Endodermal cell (in vitro differentiated cells): ENCODE results near the gene COP1. TPM values are rescaled to one million over a fixed set of nuclear protein-coding genes. Genes with fewer than 3 reads are reported as not detected.
A peak's percentile ranks its signal among the peaks of the same experiment; 100 is the strongest.

Experiments used
- DNase-seq: peaks from one replicate; pipeline ENCODE4 v3.0.0-alpha.2; 2017
- H3K27ac ChIP-seq: 2 replicates; pipeline ENCODE4 v1.5.1; 2013; ENCODE audit warnings: mild to moderate bottlenecking, low read depth, low read length, moderate library complexity
- H3K27me3 ChIP-seq: 2 replicates; pipeline ENCODE4 v1.6.1; 2013; ENCODE audit warnings: mild to moderate bottlenecking, low read length, moderate library complexity; ENCODE audit not compliant: insufficient read depth, control insufficient read depth, poor library complexity, severe bottlenecking
- H3K36me3 ChIP-seq: 2 replicates; pipeline ENCODE4 v1.7.0; 2013; ENCODE audit warnings: mild to moderate bottlenecking, low read length, moderate library complexity; ENCODE audit not compliant: control insufficient read depth, insufficient read depth
- H3K4me1 ChIP-seq: one replicate; pipeline ENCODE4 v1.7.0; 2013; ENCODE audit warnings: low read length; ENCODE audit not compliant: control insufficient read depth, insufficient read depth
- H3K4me3 ChIP-seq: 2 replicates; pipeline ENCODE4 v1.5.1; 2013; ENCODE audit warnings: mild to moderate bottlenecking, low read length, moderate library complexity
- H3K9ac ChIP-seq: 2 replicates; pipeline ENCODE4 v1.6.1; 2013; ENCODE audit warnings: mild to moderate bottlenecking, low read length, moderate library complexity; ENCODE audit not compliant: poor library complexity, severe bottlenecking; ENCODE audit errors: extremely low read depth
- H3K9me3 ChIP-seq: 2 replicates; pipeline ENCODE4 v1.6.1; 2013; ENCODE audit warnings: mild to moderate bottlenecking, low read length, moderate library complexity; ENCODE audit not compliant: control insufficient read depth
- H3K27ac Mint-ChIP-seq: 2 replicates; pipeline ENCODE4 v1.8.0; 2020; ENCODE audit warnings: mixed read lengths
- H3K27me3 Mint-ChIP-seq: 2 replicates; pipeline ENCODE4 v1.8.0; 2021; ENCODE audit warnings: mild to moderate bottlenecking, mixed read lengths; ENCODE audit not compliant: insufficient read depth
- H3K36me3 Mint-ChIP-seq: 2 replicates; pipeline ENCODE4 v1.8.0; 2020; ENCODE audit warnings: low read depth, mixed read lengths
- H3K4me1 Mint-ChIP-seq: 2 replicates; pipeline ENCODE4 v1.8.0; 2020; ENCODE audit warnings: mixed read lengths
- H3K4me3 Mint-ChIP-seq: 2 replicates; pipeline ENCODE4 v1.8.0; 2020; ENCODE audit warnings: mild to moderate bottlenecking, moderate library complexity, mixed read lengths
- H3K9me3 Mint-ChIP-seq: 2 replicates; pipeline ENCODE4 v1.8.0; 2020; ENCODE audit warnings: mild to moderate bottlenecking, mixed read lengths
- CTCF ChIP-seq: fragments of 200-600 bp; sonication (generic); conservative IDR thresholded peaks from 2 replicates; pipeline ENCODE4 v1.5.0; 2021; ENCODE audit warnings: antibody characterized with exemption, mild to moderate bottlenecking
- WGBS, 2 experiments: methylation state at CpG; one replicate each; pipeline versions ENCODE4 v1.1.5 to v1.1.7; 2013; ENCODE audit warnings: missing lambda C conversion rate in 2 of 2, mixed read lengths in 1 of 2; ENCODE audit not compliant: insufficient coverage in 1 of 2, insufficient read length in 1 of 2; 5-methylcytosine and 5-hydroxymethylcytosine counted together
- total RNA-seq, 2 donors: library from RNA; stranded (reverse); fragmentation: NEBNext Ultra II Directional in 1 of 2; extraction: Animal tissue kit (Norgen Biotek cat#: 25700) in 1 of 2; gene quantifications; 2 replicates in 1 of 2; 3 replicates in 1 of 2; pipeline ENCODE4 v1.2.1, GENCODE V29; 2021

COP1 gene
- total RNA-seq, 2 donors from 2014 or later = 70.1 to 70.6 TPM

GRCh38 chr1:175904808-175905207, 302.3 kb downstream of the COP1 start:
- 55 to 65% methylated on average over 2 to 3 of the region's 3 CpGs for WGBS, 2 experiments
- H3K4me1 Mint-ChIP-seq = peaks cover 43% of the 10 kb centered on the region
- H3K27ac Mint-ChIP-seq = no peak overlapping the region
- Histone ChIP-seq H3K4me1 (peaks cover 23% of the 10 kb centered on the region), H3K27me3 (no peaks in the 10 kb centered on the region), H3K9me3 (peaks cover 12% of the 10 kb centered on the region), H3K9ac (no peak overlapping the region), H3K27ac (no peak overlapping the region), H3K36me3 (no peaks in the 10 kb centered on the region), H3K4me3 (no peak overlapping the region)
- peak; percentile 64 for DNase-seq
- no peak for TF ChIP-seq CTCF
- H3K9me3 Mint-ChIP-seq = peaks cover 10% of the 10 kb centered on the region
- peaks cover 11% of the 10 kb centered on the region for H3K36me3 Mint-ChIP-seq
- no peak overlapping the region for H3K4me3 Mint-ChIP-seq
- peaks cover 85% of the 10 kb centered on the region for H3K27me3 Mint-ChIP-seq

DNA sequence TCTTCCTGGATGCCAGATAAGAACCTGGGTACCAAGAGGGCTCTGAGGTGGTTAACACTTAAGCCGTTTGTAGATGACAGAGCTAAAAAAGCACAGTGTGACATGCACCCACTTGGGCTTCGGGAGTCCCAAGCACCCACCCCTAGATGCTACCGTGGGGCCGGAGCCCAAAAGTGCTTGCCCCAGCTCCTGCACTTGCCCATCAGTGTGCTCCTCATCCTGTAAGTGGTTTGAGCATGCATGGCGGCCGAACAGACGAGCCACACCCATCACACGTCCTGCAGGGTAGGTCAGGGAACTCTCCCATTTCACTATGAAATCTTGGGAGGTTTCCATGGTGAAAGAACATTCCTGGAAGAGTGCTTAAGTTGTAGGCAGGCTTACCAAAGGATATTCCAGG, 304.8 kb downstream of the COP1 start:
- no peaks in the 10 kb centered on the region for H3K9me3 ChIP-seq
- 91 to 100% methylated on average over 4 to 8 of the region's 8 CpGs for WGBS, 2 experiments
- H3K4me3 ChIP-seq = no peak overlapping the region
- no peak overlapping the region for H3K27ac ChIP-seq
- Mint-ChIP-seq H3K36me3 (peaks cover 3% of the 10 kb centered on the region), H3K27me3 (peaks cover 93% of the 10 kb centered on the region), H3K9me3 (peaks cover 6% of the 10 kb centered on the region), H3K4me3 (no peak overlapping the region), H3K4me1 (peaks cover 45% of the 10 kb centered on the region), H3K27ac (no peak overlapping the region)
- no peaks in the 10 kb centered on the region for H3K36me3 ChIP-seq
- DNase-seq = peak; percentile 16
- H3K4me1 ChIP-seq = peaks cover 23% of the 10 kb centered on the region
- no peak overlapping the region for H3K9ac ChIP-seq
- H3K27me3 ChIP-seq = no peaks in the 10 kb centered on the region
- no peak for TF ChIP-seq CTCF

DNA sequence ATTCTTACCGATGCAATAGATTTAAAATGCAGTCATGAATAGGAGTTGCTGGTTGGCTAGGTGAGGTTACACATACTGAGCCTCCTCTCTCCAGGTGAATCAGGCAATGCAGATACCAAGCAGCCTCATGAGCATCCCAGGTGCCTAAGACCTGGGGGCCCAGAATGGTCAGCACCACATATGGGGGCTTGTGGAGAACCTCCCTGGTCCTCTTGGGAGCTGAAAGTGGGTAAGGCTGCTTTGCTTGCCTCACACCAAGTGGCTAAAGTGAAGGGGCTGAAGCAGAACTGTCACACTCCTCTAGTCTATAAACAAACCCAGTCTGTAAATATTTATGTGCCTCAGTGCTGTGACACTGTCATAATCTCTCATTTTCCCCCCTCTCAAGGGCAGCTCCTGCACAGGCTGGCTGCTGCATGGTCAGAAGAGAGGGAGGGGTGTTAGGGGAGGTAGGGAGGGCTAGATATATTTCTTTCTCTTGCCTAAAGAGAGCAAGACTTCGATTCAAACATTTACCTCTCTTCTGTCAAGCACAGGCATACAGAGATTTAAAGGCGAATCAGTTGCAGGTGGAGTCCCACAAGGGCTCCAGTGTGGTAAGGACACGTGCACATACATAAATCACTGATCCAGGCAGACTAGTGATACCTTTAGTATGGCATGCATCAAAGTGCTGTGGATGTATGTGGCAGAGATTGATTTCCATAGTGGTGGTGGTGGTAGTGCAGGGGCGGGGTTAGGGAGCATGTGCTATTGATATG, 305.8 kb downstream of the COP1 start:
- no peaks in the 10 kb centered on the region for H3K27me3 ChIP-seq
- no peak for TF ChIP-seq CTCF
- Mint-ChIP-seq H3K9me3 (peaks cover 6% of the 10 kb centered on the region), H3K4me3 (no peak overlapping the region), H3K36me3 (peaks cover 3% of the 10 kb centered on the region), H3K27me3 (peaks cover 93% of the 10 kb centered on the region), H3K4me1 (peaks cover 40% of the 10 kb centered on the region), H3K27ac (no peak overlapping the region)
- no peak overlapping the region for H3K27ac ChIP-seq
- peak; percentile 20 for DNase-seq
- 91 to 97% methylated on average over 4 to 5 of the region's 5 CpGs for WGBS, 2 experiments
- no peak overlapping the region for H3K9ac ChIP-seq
- H3K4me1 ChIP-seq = peaks cover 23% of the 10 kb centered on the region
- H3K4me3 ChIP-seq = no peak overlapping the region
- H3K36me3 ChIP-seq = no peaks in the 10 kb centered on the region
- no peaks in the 10 kb centered on the region for H3K9me3 ChIP-seq
